SK-N-SH (cell line): ENCODE results near the gene WWOX. TPM values are rescaled to one million over a fixed set of nuclear protein-coding genes. Genes with fewer than 3 reads are reported as not detected.

Experiments used
- CTCF ChIA-PET: fragments of 300-600, 350-600 bp; formaldehyde crosslinking; extraction: SDS; loops from one replicate; lab custom pipeline; 2021; lab: Yijun Ruan, JAX
- POLR2A ChIA-PET: fragments of 350-600 bp; sonication (Branson Sonifier 250); formaldehyde crosslinking; extraction: SDS; loops from one replicate; lab custom pipeline; 2020; ENCODE audit warnings: antibody characterized with exemption, inconsistent platforms; lab: Yijun Ruan, JAX
- DNase-seq: peaks from one replicate; pipeline ENCODE4 v3.0.0; 2012
- H2AFZ ChIP-seq: fragments of 200-600 bp; sonication (generic); 2 replicates; pipeline ENCODE4 v1.8.1; 2016; ENCODE audit warnings: antibody characterized with exemption, mild to moderate bottlenecking, low read depth
- H3F3A ChIP-seq: fragments of 200-600 bp; sonication (generic); replicated peaks from 2 replicates; pipeline ENCODE3; 2016; ENCODE audit warnings: antibody characterized with exemption, mild to moderate bottlenecking; ENCODE audit not compliant: insufficient read depth
- H3K27ac ChIP-seq, 2 experiments: fragments of 200-500 bp in 1 of 2; fragments of 200-600 bp in 1 of 2; sonication (Bioruptor generic) in 1 of 2; sonication (generic), shearing (Covaris generic) in 1 of 2; 2 replicates each; pipeline versions ENCODE4 v1.5.1 to v1.6.1; 2014 to 2016; ENCODE audit warnings: low read depth in 2 of 2, inconsistent platforms in 1 of 2, low read length in 1 of 2, mild to moderate bottlenecking in 1 of 2, mixed read lengths in 1 of 2
- H3K27me3 ChIP-seq: fragments of 200-600 bp; sonication (generic), shearing (Covaris generic); 2 replicates; pipeline ENCODE4 v1.6.1; 2016; ENCODE audit warnings: mixed run types; ENCODE audit not compliant: insufficient read depth
- H3K36me3 ChIP-seq, 2 experiments: fragments of 200-500 bp in 1 of 2; fragments of 200-600 bp in 1 of 2; sonication (Bioruptor generic) in 1 of 2; sonication (generic) in 1 of 2; replicated peaks in 1 of 2; 2 replicates each; pipeline versions ENCODE3 to v1.5.1; 2014 to 2016; ENCODE audit warnings: low read length in 1 of 2, mild to moderate bottlenecking in 1 of 2; ENCODE audit not compliant: insufficient read depth in 2 of 2, control insufficient read depth in 1 of 2
- H3K4me1 ChIP-seq, 2 experiments: fragments of 200-500 bp in 1 of 2; fragments of 200-600 bp in 1 of 2; sonication (Bioruptor generic) in 1 of 2; sonication (generic), shearing (Covaris generic) in 1 of 2; 2 replicates each; pipeline versions ENCODE4 v1.5.1 to v1.6.1; 2014 to 2016; ENCODE audit warnings: low read depth in 1 of 2, low read length in 1 of 2, mixed run types in 1 of 2; ENCODE audit not compliant: insufficient read depth in 2 of 2, control insufficient read depth in 1 of 2
- H3K4me2 ChIP-seq: fragments of 200-600 bp; sonication (generic), shearing (Covaris generic); 2 replicates; pipeline ENCODE4 v1.6.1; 2017; ENCODE audit warnings: mixed run types
- H3K4me3 ChIP-seq, 2 experiments: fragments of 200-500 bp in 1 of 2; fragments of 200-600 bp in 1 of 2; sonication (Bioruptor generic) in 1 of 2; sonication (generic), shearing (Covaris generic) in 1 of 2; 2 replicates each; pipeline versions ENCODE4 v1.5.1 to v1.8.1; 2014 to 2016; ENCODE audit warnings: low read depth in 2 of 2, inconsistent platforms in 1 of 2, low read length in 1 of 2, mild to moderate bottlenecking in 1 of 2, mixed read lengths in 1 of 2, moderate library complexity in 1 of 2
- H3K79me2 ChIP-seq: fragments of 200-600 bp; sonication (generic); 2 replicates; pipeline ENCODE4 v1.8.1; 2017; ENCODE audit warnings: mild to moderate bottlenecking; ENCODE audit not compliant: insufficient read depth
- H3K9ac ChIP-seq: fragments of 200-600 bp; sonication (generic); 2 replicates; pipeline ENCODE4 v1.6.1; 2017; ENCODE audit warnings: mixed run types
- H3K9me2 ChIP-seq: fragments of 200-600 bp; sonication (generic); 2 replicates; pipeline ENCODE4 v1.6.1; 2017; ENCODE audit warnings: mixed run types
- H3K9me3 ChIP-seq: fragments of 200-600 bp; sonication (generic); 2 replicates; pipeline ENCODE4 v1.6.1; 2017; ENCODE audit warnings: mixed run types, mild to moderate bottlenecking, moderate library complexity
- H4K20me1 ChIP-seq: fragments of 200-600 bp; sonication (generic); 2 replicates; pipeline ENCODE4 v1.6.1; 2017; ENCODE audit warnings: mild to moderate bottlenecking, mixed run types; ENCODE audit not compliant: insufficient read depth
- CTCF ChIP-seq: fragments of 200-600 bp; sonication (generic); IDR thresholded peaks from 2 replicates; pipeline ENCODE4 v1.6.1; 2017; ENCODE audit warnings: antibody characterized with exemption, mild to moderate bottlenecking, moderate library complexity
- ELF1 ChIP-seq: IDR thresholded peaks from 2 replicates; pipeline ENCODE4 v1.4.0; 2012
- EP300 ChIP-seq, 2 experiments: IDR thresholded peaks; 2 replicates each; pipeline versions ENCODE4 v1.4.0 to v1.6.1; 2012; ENCODE audit warnings: borderline replicate concordance in 1 of 2, low read depth in 1 of 2, low read length in 1 of 2
- EZH2phosphoT487 ChIP-seq: fragments of 200-600 bp; sonication (generic); IDR thresholded peaks from 2 replicates; pipeline ENCODE4 v1.6.1; 2017; ENCODE audit warnings: low read depth, mixed run types, mild to moderate bottlenecking, antibody characterized with exemption, moderate library complexity, borderline replicate concordance
- FOSL2 ChIP-seq: IDR thresholded peaks from 2 replicates; pipeline ENCODE4 v1.4.0; 2012; ENCODE audit warnings: low read depth, mild to moderate bottlenecking, moderate library complexity, borderline replicate concordance
- GABPA ChIP-seq: IDR thresholded peaks from 2 replicates; pipeline ENCODE4 v1.4.0; 2012; ENCODE audit warnings: low read depth, mild to moderate bottlenecking
- GATA2 ChIP-seq: sonication (generic); formaldehyde crosslinking; IDR thresholded peaks from 2 replicates; pipeline ENCODE4 v1.5.0; 2020; ENCODE audit warnings: mild to moderate bottlenecking, missing genetic modification reagents
- IRF3 ChIP-seq: fragments of 150-350 bp; IDR thresholded peaks from 2 replicates; pipeline ENCODE4 v1.6.1; 2016; ENCODE audit warnings: mild to moderate bottlenecking, low read depth, low read length
- MAX ChIP-seq: IDR thresholded peaks from 2 replicates; pipeline ENCODE4 v1.4.0; 2012; ENCODE audit warnings: low read depth
- MXI1 ChIP-seq: IDR thresholded peaks from 2 replicates; pipeline ENCODE4 v1.6.1; 2012; ENCODE audit warnings: mild to moderate bottlenecking, low read depth, low read length, improper control_type of control experiment
- NFIC ChIP-seq: IDR thresholded peaks from 2 replicates; pipeline ENCODE4 v1.4.0; 2012; ENCODE audit warnings: borderline replicate concordance
- NRF1 ChIP-seq: IDR thresholded peaks from 2 replicates; pipeline ENCODE4 v1.6.1; 2012; ENCODE audit warnings: low read depth, mild to moderate bottlenecking, low read length
- POLR2AphosphoS5 ChIP-seq: IDR thresholded peaks from 2 replicates; pipeline ENCODE4 v1.6.1; 2012; ENCODE audit warnings: low read depth, low read length
- RAD21 ChIP-seq: IDR thresholded peaks from 2 replicates; pipeline ENCODE4 v1.6.1; 2012; ENCODE audit warnings: mild to moderate bottlenecking, low read length
- RCOR1 ChIP-seq: fragments of 150-350 bp; IDR thresholded peaks from 2 replicates; pipeline ENCODE4 v1.6.1; 2017; ENCODE audit warnings: antibody characterized with exemption, low read length
- RXRA ChIP-seq: IDR thresholded peaks from 2 replicates; pipeline ENCODE4 v1.4.0; 2012; ENCODE audit warnings: low read depth, mild to moderate bottlenecking, borderline replicate concordance
- TAF1 ChIP-seq: IDR thresholded peaks from 2 replicates; pipeline ENCODE4 v1.6.1; 2012; ENCODE audit warnings: low read depth, mild to moderate bottlenecking, low read length, moderate library complexity, borderline replicate concordance
- TEAD4 ChIP-seq: IDR thresholded peaks from 2 replicates; pipeline ENCODE4 v1.4.0; 2012; ENCODE audit warnings: mild to moderate bottlenecking, borderline replicate concordance; ENCODE audit not compliant: insufficient read depth
- ZBTB33 ChIP-seq: IDR thresholded peaks from 2 replicates; pipeline ENCODE4 v1.4.0; 2012; ENCODE audit warnings: low read depth, borderline replicate concordance
- WGBS: methylation state at CpG from one replicate; pipeline ENCODE4 v1.1.6; 2017; ENCODE audit warnings: low lambda C conversion rate; 5-methylcytosine and 5-hydroxymethylcytosine counted together
- polyA plus RNA-seq, 3 experiments: library from polyadenylated mRNA; depleted of rRNA; stranded (reverse); fragments of >200 nt; gene quantifications; 2 replicates each; pipeline ENCODE4 v1.2.3, GENCODE V29; 2012

The WWOX gene
- polyA plus RNA-seq, 1 of the 3 experiments (the other 2 are of a cell fraction), result 10.8 TPM

- Histone ChIP-seq H3K4me1 (peaks cover 0 to 7% of the 10 kb centered on the region in 2 experiments; a peak in 2 of 4 replicates), H3K4me2 (no peak overlapping the region), H2AFZ (no peak overlapping the region), H3K27me3 (no peaks in the 10 kb centered on the region), H3K4me3 (no peak overlapping the region), H3K27ac (no peak overlapping the region), H3K9me3 (no peaks in the 10 kb centered on the region), H3F3A (no peaks in the 10 kb centered on the region), H3K79me2 (no peaks in the 10 kb centered on the region), H3K9ac (no peak overlapping the region), H4K20me1 (no peaks in the 10 kb centered on the region), H3K36me3 (no peaks in the 10 kb centered on the region), H3K9me2 (no peaks in the 10 kb centered on the region)
- ChIA-PET POLR2A (no interaction called here), CTCF (interaction anchor here (1.4 kb wide), 1 partner anchor 34 kb away, joined by 4 read pairs; the partner anchor contains the start of gene WWOX)
- whole genome bisulfite sequencing, result 87% methylated on average over 2 of the region's 2 CpGs
- DNase-seq, result no peak
- no peak for TF ChIP-seq IRF3
- TF ChIP-seq RCOR1, result no peak
- TF ChIP-seq EZH2phosphoT487, result no peak
- TF ChIP-seq POLR2AphosphoS5, result no peak
- no peak for TF ChIP-seq ELF1
- no peak for TF ChIP-seq TAF1
- TF ChIP-seq NFIC, result no peak
- TF ChIP-seq GATA2, result no peak
These were observed 34.5 kb downstream of the WWOX start for GRCh38 chr16:78133919-78134318.

GRCh38 chr16:78134944-78135619 lies 35.6 kb downstream of the WWOX start:
- no peaks in the 10 kb centered on the region for H4K20me1 ChIP-seq
- H3K9me3 ChIP-seq, result peaks cover 5% of the 10 kb centered on the region; the same call in 1 of the 2 replicates
- WGBS, result 81% methylated on average over 7 of the region's 7 CpGs
- H3K79me2 ChIP-seq, result no peaks in the 10 kb centered on the region
- ChIA-PET POLR2A (no interaction called here), CTCF (interaction anchor here (0.7 to 1.7 kb wide), 3 partner anchors 43 to 893 kb away, joined by 3 to 4 read pairs (median 3); no protein-coding TSS in a partner anchor)
- H3K36me3 ChIP-seq, result no peaks in the 10 kb centered on the region
- no peak overlapping the region for H3K4me3 ChIP-seq
- H3K27ac ChIP-seq, result no peak overlapping the region
- H3K9me2 ChIP-seq, result no peaks in the 10 kb centered on the region
- no peak overlapping the region for H2AFZ ChIP-seq
- no peaks in the 10 kb centered on the region for H3F3A ChIP-seq
- no peaks in the 10 kb centered on the region for H3K27me3 ChIP-seq
- H3K9ac ChIP-seq, result no peak overlapping the region
- TF ChIP-seq RCOR1 (no peak), EP300 (IDR thresholded peaks at IDR 0.05; ENCODE audit: borderline replicate concordance in 1 of 2, low read depth in 1 of 2, low read length in 1 of 2) (no peak), TEAD4 (no peak), FOSL2 (no peak), TAF1 (no peak), MAX (no peak), NRF1 (no peak), ZBTB33 (no peak), EZH2phosphoT487 (no peak), MXI1 (no peak), GATA2 (no peak), CTCF (no peak), IRF3 (no peak), POLR2AphosphoS5 (no peak), RXRA (no peak), GABPA (no peak), RAD21 (no peak)
- TF ChIP-seq, all 33 proteins: peak for 0
- H3K4me2 ChIP-seq, result no peak overlapping the region
- peaks cover 0 to 5% of the 10 kb centered on the region in 2 experiments; a peak in 2 of 4 replicates for H3K4me1 ChIP-seq
- DNase-seq, result no peak
